Suprapubic skin (tissue), 4 donors: Measurements from ENCODE around the gene THEM4. TPM values are rescaled to one million over a fixed set of nuclear protein-coding genes. Genes with fewer than 3 reads are reported as not detected.
A peak's percentile ranks its signal among the peaks of the same experiment; 100 is the strongest.
"Not testable (repeated sequence)": the region's sequence is repeated elsewhere in the genome, so short reads cannot be mapped to it uniquely, and the experiment has no call there.

Source experiments
- DNase-seq, 2 donors: peaks; one replicate each; pipeline ENCODE4 v3.0.0-alpha.2; 2019; ENCODE audit warnings: low spot score in 2 of 2
- H3K27ac ChIP-seq: fragments of 200-600 bp; sonication (generic); one replicate; pipeline ENCODE4 v1.5.1; 2019
- H3K27me3 ChIP-seq: fragments of 200-600 bp; sonication (generic); one replicate; pipeline ENCODE4 v1.5.1; 2019
- H3K36me3 ChIP-seq: fragments of 200-600 bp; sonication (generic); one replicate; pipeline ENCODE4 v1.5.1; 2019
- H3K4me1 ChIP-seq: fragments of 200-600 bp; sonication (generic); one replicate; pipeline ENCODE4 v1.5.1; 2019
- H3K4me3 ChIP-seq: fragments of 200-600 bp; sonication (generic); one replicate; pipeline ENCODE4 v1.5.1; 2019; ENCODE audit warnings: mild to moderate bottlenecking
- H3K9me3 ChIP-seq: fragments of 200-600 bp; sonication (generic); one replicate; pipeline ENCODE4 v1.5.1; 2019
- EP300 ChIP-seq: sonication (generic); formaldehyde crosslinking; IDR thresholded peaks from one replicate; pipeline ENCODE4 v1.6.1; 2017; ENCODE audit warnings: antibody characterized with exemption
- POLR2A ChIP-seq, 2 donors: fragments of 450-650 bp; IDR thresholded peaks; one replicate each; pipeline ENCODE4 v1.6.1; 2017; ENCODE audit warnings: antibody characterized with exemption in 2 of 2, mild to moderate bottlenecking in 2 of 2, moderate library complexity in 2 of 2
- POLR2AphosphoS5 ChIP-seq, 3 donors: sonication (generic); formaldehyde crosslinking; IDR thresholded peaks; one replicate each; pipeline ENCODE4 v1.6.1; 2017; ENCODE audit warnings: antibody characterized with exemption in 3 of 3
- WGBS: methylation state at CpG from one replicate; pipeline ENCODE4 v1.1.5; 2018; 5-methylcytosine and 5-hydroxymethylcytosine counted together
- total RNA-seq, 4 donors: library from RNA; depleted of rRNA; stranded (reverse); fragments of >200 nt; gene quantifications; one replicate each; pipeline ENCODE4 v1.1.0, GENCODE V29; 2016
- TF ChIP-seq, protein P1 (sequence below), 2 donors: fragments of 200-600 bp in 1 of 2; fragments of 450-650 bp in 1 of 2; sonication (generic) in 1 of 2; IDR thresholded peaks; one replicate each; pipeline ENCODE4 v1.5.1; 2016 to 2019; ENCODE audit warnings: antibody characterized with exemption in 2 of 2, mild to moderate bottlenecking in 1 of 2, moderate library complexity in 1 of 2

The THEM4 gene
- total RNA-seq, 4 donors from 2014 or later, result 6.7 to 31.5 (median 8.9) TPM

- 89% methylated on average over 2 of the region's 2 CpGs for WGBS
- no peak for DNase-seq
- no peak overlapping the region for H3K27ac ChIP-seq
- no peaks in the 10 kb centered on the region for H3K4me1 ChIP-seq
- TF ChIP-seq EP300 (no peak), POLR2AphosphoS5 (IDR thresholded peaks at IDR 0.05) (no peak), POLR2A (IDR thresholded peaks at IDR 0.05) (no peak)
- TF ChIP-seq, protein P1, sequence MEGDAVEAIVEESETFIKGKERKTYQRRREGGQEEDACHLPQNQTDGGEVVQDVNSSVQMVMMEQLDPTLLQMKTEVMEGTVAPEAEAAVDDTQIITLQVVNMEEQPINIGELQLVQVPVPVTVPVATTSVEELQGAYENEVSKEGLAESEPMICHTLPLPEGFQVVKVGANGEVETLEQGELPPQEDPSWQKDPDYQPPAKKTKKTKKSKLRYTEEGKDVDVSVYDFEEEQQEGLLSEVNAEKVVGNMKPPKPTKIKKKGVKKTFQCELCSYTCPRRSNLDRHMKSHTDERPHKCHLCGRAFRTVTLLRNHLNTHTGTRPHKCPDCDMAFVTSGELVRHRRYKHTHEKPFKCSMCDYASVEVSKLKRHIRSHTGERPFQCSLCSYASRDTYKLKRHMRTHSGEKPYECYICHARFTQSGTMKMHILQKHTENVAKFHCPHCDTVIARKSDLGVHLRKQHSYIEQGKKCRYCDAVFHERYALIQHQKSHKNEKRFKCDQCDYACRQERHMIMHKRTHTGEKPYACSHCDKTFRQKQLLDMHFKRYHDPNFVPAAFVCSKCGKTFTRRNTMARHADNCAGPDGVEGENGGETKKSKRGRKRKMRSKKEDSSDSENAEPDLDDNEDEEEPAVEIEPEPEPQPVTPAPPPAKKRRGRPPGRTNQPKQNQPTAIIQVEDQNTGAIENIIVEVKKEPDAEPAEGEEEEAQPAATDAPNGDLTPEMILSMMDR (IDR thresholded peaks at IDR 0.05), result no peak
- no peaks in the 10 kb centered on the region for H3K9me3 ChIP-seq
- no peak overlapping the region for H3K4me3 ChIP-seq
- no peaks in the 10 kb centered on the region for H3K36me3 ChIP-seq
- no peaks in the 10 kb centered on the region for H3K27me3 ChIP-seq
These were observed 26.8 kb downstream of the THEM4 start for GRCh38 chr1:151882466-151882865.

GRCh38 chr1:151881479-151881878 lies 27.8 kb downstream of the THEM4 start:
- Histone ChIP-seq H3K4me1 (no peaks in the 10 kb centered on the region), H3K27me3 (no peaks in the 10 kb centered on the region), H3K9me3 (no peaks in the 10 kb centered on the region), H3K36me3 (no peaks in the 10 kb centered on the region), H3K27ac (no peak overlapping the region), H3K4me3 (no peak overlapping the region)
- TF ChIP-seq, protein P1 (IDR thresholded peaks at IDR 0.05), result no peak
- no peak for TF ChIP-seq POLR2A (IDR thresholded peaks at IDR 0.05)
- DNase-seq, result no peak
- WGBS, result 36% methylated on average over 2 of the region's 2 CpGs

DNA sequence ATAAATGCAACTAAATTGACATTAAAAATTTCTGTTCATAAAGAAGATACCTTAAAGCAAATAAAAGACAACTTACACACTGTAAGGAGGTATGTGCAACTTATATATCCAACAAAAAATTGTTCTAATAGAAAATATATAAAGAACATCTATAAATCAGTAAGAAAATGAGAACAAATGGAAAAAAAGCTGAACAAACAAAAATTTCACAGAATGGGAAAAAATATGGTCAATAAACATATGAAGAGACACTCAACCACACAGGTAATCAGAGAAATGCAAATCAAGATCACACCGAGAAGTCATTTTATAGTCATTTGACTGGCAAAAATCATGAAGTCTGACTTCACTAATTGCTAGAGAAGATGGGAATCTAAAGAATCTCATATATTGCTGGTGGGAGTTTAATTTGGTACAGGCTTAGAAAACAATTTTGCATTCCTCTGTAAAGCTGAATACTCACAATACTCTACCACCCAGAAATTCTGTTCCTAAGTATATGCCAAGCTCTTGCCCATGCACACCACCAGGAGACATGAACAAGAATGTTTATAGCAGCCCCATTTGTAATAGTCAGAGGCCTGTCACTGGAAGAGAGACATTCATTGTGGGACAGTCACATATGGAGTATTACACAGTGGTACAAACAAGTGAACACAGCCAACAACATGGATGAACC lies 33.8 kb downstream of the THEM4 start:
- peaks cover 7% of the 10 kb centered on the region for H3K4me1 ChIP-seq
- TF ChIP-seq POLR2AphosphoS5 (IDR thresholded peaks at IDR 0.05), result no peak
- TF ChIP-seq EP300, result no peak
- TF ChIP-seq POLR2A (IDR thresholded peaks at IDR 0.05), result no peak
- TF ChIP-seq, protein P1 (IDR thresholded peaks at IDR 0.05), result no peak
- no peaks in the 10 kb centered on the region for H3K9me3 ChIP-seq
- H3K4me3 ChIP-seq, result no peak overlapping the region
- WGBS, result 98% methylated on average over 1 of the region's 1 CpG
- DNase-seq, result no peak
- no peaks in the 10 kb centered on the region for H3K27me3 ChIP-seq
- peaks cover 18% of the 10 kb centered on the region for H3K36me3 ChIP-seq
- no peak overlapping the region for H3K27ac ChIP-seq

GRCh38 chr1:151872776-151873175 lies 36.5 kb downstream of the THEM4 start:
- 70% methylated on average over 9 of the region's 9 CpGs for WGBS
- DNase-seq, H3K27ac ChIP-seq, H3K4me3 ChIP-seq, H3K27me3 ChIP-seq, H3K9me3 ChIP-seq: not testable (repeated sequence)
- H3K36me3 ChIP-seq, result peaks cover 18% of the 10 kb centered on the region
- peaks cover 12% of the 10 kb centered on the region for H3K4me1 ChIP-seq

- 49% methylated on average over 5 of the region's 5 CpGs for WGBS
- H3K27ac ChIP-seq, result peak overlapping the region; percentile 64
- H3K4me3 ChIP-seq, result no peak overlapping the region
These were observed 37.9 kb downstream of the THEM4 start for GRCh38 chr1:151871284-151872030.

More at GRCh38 chr1:151871284-151872030, 37.9 kb downstream of the THEM4 start:
- peaks cover 18% of the 10 kb centered on the region for H3K4me1 ChIP-seq
- no peaks in the 10 kb centered on the region for H3K27me3 ChIP-seq
- TF ChIP-seq, protein P1 (IDR thresholded peaks at IDR 0.05), result no peak
- TF ChIP-seq EP300, result no peak
- TF ChIP-seq POLR2AphosphoS5 (IDR thresholded peaks at IDR 0.05), result no peak
- TF ChIP-seq POLR2A (IDR thresholded peaks at IDR 0.05), result no peak
- DNase-seq, result no peak
- peaks cover 18% of the 10 kb centered on the region for H3K36me3 ChIP-seq
- no peaks in the 10 kb centered on the region for H3K9me3 ChIP-seq
